Stimulated activated CD4-positive, alpha-beta T cell treated with anti-CD3 and anti-CD28 coated beads, TNF-alpha, amount 100 ng/mL, for 4 hours (primary cell): ENCODE measurements around the gene PLXDC2.

Experiments
- DNase-seq, 3 experiments: peaks; one replicate each; pipeline ENCODE4 v3.0.0-alpha.2; 2020; ENCODE audit warnings: low read depth in 3 of 3

The PLXDC2 gene

DNA sequence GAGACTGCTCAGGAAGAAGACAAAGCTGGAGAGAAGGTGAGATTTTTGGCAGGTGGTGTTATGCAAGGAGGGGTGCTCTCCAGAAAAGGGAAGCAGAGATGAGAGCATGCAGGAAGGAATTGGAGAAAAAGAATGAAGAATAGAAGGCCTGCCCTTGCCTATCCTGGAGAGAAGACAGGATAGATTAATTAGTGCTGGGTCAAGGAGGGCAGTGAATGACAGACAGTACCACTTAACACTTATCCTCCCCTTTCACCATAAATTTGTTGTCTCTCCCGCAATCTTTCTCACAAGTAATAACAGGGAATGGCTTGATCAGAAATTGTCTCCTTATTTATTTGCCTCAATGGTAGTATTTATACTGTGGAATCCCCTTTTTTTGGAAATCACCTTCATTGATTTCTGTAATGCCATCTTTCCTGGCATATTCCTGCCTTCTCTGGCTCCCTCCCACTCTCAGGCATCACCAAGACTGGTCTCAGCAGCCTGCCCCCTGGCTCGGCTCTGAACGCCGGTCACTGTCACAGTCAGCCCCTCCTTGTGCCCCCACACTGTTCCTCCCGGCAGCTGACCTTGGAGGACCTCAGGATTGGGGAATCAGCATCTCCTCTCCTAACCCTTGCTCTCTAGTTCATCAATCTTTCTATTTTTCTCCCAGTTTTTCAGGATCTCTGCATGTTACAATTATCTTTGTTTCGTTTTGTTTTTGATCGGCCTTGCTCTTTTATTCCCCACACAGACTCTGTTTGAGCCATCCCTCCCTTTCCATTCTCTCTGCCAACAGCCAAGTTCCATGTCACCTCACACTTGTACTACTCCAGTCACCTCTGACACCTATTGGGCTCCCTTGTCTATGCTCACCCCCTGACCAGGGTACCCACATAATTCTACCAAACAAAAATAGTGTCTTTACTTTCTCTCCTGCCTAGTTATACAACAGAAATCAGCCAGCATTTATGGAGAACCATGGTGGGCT, 294.2 kb downstream of the PLXDC2 start:
- DNase-seq, result no peak

DNA sequence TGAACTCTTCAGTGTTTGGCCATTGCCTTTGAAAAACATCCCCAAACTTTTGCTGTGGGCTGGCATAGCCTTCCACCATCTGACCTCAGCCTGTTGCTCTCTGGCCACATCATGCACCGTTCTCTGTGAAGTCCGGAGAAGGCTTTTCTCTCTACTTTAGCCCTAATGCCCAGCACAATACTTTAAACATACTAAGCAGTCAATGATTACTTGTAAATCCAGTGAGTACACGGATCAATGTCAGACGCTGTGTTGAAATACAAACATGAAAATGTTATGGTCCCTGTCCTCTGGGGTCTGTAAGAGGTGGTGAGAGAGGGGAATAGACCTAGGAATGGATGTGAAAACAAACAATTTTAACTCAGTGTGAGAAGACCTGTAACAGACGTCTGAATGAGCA, 297.9 kb downstream of the PLXDC2 start:
- no peak for DNase-seq

DNA sequence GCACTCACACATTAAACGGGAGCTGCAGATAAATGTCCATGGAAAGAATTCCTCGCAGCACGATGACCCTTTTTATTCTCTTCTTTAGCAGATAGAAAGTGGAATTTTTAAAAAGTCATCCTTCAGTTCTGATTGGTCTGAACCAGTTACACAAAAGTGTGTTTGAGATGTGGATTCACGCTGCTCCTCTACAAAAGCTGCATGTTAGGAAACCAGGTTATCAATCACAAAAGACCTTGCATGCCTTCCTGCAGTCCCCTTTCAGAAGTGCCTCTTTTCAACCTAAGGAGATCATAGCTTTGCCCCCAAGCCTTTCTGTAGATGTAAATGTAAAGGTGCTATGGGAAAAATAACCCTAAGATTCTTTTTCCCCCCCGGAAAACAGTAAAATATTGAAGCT, 299.7 kb downstream of the PLXDC2 start:
- no peak for DNase-seq

DNA sequence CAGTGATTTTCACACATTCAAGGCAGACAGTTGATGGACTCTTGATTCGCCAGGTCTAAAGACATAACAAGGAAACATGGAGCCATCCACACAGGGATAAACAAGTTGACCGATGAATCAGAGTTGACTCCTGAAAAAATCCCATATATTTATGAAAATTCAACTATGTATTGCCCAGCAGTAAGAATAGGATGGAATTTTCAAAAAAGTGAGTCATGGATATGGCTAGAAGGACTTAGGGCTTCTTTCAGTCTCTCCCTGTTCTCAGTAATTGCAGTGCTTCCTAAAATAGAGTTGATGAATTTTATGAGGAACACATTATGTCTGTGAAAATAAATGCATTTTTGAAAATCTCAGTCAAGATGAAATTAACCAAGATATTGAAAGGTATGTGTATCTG, 301.2 kb downstream of the PLXDC2 start:
- DNase-seq, result no peak

DNA sequence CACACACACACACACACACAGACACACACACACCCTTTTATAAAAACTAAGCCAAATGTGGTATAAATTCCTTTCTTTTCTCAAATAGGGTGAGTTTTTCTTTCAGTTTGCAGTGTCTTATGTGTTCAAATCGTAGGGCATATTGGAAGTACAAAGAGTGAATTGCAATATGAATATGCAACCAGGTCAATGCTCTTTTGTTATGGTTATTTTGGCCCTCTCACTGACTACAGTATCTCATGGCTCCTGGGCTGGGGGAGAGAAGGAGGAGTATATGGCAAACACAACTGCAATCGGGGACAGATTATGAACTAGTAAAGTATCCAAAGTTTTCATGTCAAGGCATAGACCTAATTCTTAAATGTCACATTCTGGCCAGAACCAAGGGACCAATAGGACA, 301.9 kb downstream of the PLXDC2 start:
- DNase-seq, result no peak

DNA sequence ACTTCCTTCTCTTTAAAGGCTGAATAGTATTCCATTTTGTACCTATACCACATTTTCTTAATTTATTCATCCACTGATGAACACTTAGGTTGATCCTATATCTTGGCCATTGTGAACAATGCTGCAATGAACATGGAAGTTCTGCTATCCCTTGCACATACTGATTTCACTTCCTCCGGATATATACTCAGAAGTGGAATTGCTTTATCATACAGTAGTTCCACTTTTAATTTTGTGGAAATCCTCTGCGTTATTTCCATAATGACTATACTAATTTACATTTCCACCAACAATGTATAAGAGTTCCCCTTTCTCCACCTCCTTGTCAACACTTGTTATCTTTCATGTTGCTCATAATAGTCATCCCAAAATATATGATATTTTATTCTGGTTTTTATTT, 312.6 kb downstream of the PLXDC2 start:
- no peak for DNase-seq

DNA sequence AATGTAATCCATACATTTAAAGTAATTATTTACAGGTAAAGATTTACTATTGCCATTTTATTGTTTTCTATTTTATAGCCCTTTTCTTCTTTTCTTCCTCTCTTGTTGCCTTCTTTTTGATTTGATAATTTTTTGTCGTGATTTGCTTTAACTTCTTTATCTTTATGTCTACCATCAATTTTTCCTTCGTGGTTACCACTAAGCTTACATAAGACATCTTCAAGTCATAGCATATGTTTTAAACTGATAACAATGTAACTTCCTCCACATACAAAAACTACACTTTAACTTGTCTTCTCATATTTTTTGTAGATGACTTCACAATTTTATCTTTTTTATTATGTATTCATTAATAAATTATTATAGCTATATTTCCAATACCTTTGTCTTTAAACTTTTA, 316.6 kb downstream of the PLXDC2 start:
- no peak for DNase-seq

DNA sequence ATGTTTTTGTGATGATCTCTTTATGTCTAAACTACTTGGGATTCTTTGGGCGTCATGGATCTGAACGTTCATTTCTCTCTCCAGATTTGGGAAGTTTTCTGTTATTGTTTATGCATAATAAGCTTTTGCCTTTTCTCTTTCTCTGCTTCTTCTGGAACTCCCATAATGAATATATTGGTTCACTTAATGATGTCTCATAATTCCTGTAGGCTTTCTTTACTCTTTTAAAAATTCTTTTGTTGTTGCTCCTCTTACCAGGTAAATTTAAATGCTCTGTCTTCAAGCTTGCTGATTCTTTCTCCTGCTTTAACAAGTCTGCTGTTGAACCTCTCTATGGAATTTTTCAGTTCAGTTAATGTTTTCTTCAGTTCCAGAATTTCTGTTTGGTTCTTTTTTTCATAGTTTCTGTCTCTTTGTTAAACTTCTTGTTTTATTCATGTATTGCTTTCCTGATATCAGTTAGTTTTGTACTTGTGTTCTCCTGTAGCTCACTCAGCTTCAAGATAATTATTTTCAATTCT, 317.5 kb downstream of the PLXDC2 start:
- DNase-seq, result no peak

DNA sequence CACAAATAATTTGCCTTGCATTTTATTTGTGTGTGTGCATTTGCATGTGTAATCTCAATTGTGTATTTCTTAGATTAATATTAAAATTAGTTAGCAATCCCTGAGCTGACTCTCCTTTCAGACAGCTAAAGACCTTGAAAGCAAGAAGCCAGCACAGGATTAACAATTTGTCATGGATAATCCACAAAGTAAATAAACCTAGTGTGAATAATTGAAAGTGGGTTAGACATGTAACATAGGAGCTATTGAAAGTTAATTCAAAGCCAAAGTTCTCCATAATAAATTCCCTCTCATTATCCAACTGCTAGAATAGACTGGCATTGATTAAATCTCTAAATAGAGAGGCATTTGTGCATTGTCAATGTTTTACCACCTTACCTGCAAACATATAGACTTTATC, 326.1 kb downstream of the PLXDC2 start:
- DNase-seq, result no peak

DNA sequence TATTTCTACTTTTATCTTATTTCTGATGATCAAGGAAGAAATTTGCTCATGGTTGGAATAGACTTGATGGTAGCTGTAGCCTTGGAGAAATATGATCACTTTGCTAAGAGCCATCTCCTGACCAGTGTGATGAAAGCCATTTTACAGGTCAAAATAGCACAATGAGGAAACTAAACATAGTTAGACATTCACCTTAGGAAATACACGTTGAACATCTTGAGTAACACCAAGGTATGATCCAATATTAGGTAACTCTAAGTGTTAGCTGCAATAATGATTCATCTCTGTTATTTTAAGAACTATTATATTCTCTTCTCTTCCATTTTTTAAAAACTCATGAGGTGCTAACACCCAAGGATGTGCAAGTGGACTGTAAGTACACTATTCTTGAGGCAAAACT, 328.0 kb downstream of the PLXDC2 start:
- DNase-seq, result no peak

DNA sequence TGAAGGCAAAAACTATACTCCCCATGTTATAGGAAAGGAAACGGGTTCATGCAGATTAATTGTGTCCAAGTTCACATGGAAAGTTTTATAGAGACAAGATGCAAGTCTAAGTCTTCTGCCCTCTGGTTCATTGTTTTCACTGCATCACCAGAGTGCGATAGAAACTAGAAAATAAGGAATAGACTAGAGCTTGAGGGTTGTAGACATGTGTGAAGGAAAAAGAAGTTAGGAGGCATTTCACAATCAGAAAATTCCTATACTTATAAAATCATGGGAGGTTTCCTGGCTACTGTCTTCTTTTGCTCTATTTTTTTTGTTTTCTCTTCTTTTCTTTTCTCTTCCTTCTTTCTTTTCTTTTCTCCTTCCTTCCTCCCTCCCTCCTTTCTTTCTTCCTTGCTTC, 329.8 kb downstream of the PLXDC2 start:
- no peak for DNase-seq

DNA sequence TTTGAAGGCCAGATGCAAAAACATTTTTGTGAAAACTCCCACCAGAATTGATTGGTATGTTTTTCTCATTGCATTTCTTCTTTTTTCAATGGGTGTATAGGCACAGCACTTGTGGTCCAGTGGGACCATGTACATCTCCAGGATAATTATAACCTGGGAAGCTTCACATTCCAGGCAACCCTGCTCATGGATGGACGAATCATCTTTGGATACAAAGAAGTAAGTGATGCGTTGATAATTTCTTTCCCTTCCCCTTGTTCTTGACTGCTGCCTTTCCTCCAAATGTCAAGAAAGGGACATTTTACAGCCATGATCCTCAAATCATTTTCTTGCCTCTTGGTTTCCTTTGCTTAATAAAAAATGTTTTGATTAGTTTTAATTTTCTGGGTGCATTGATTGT, 331.5 kb downstream of the PLXDC2 start:
- DNase-seq, result no peak

DNA sequence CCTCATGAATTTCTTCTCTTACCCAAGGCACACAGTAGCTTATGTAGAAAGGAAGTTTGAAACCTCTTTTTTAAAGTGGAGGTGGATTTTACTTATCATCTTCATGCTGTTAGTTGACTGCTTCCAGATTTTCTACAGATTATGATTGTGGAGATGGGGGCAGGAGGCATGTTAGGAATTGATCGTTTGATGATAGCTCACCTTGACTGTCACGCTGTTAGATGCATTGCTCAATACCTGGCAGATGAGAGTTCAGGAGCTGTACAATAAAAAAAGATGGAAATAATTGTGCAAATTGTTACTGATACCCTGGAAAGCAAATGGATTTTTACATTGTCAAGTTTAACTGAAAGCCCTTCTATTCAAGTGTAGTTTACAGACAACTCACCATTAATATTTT, 340.3 kb downstream of the PLXDC2 start:
- DNase-seq, result no peak

DNA sequence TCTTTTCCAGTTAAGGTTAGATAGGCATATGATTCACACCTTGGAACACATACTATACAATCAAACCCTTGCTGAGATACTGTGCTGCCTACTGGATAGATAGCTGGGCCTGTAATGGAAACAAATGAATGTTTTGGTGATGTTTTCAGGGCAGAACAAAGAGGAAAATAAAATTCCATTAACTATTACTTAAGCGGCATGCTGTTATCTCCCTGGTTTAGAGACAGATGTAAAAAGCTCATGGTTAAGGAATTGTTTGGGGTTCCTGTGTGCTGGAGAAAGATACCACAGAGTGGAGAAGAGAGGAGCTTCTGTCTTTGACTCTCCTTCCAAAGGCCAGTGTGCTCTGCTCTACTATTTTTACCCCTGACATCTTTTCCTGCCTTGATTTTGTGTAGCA, 341.1 kb downstream of the PLXDC2 start:
- DNase-seq, result no peak

DNA sequence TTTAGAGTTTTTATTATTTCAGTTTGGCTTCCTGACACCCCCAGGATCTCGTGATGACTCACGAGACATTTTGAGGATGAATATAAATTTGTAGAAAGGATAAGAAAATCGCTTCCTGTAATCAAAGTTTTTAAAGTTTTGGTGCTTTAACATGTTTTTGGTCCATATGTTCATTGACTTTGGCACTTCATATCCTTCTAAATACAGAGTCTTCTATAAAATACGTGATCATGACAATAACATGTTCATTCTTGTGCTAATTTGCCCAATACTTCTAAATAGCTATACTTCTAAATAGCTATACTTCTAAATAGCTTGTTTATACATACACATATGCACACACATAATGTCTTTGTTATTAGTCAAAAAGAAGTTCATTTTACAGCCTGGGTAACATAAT, 341.9 kb downstream of the PLXDC2 start:
- DNase-seq, result no peak

DNA sequence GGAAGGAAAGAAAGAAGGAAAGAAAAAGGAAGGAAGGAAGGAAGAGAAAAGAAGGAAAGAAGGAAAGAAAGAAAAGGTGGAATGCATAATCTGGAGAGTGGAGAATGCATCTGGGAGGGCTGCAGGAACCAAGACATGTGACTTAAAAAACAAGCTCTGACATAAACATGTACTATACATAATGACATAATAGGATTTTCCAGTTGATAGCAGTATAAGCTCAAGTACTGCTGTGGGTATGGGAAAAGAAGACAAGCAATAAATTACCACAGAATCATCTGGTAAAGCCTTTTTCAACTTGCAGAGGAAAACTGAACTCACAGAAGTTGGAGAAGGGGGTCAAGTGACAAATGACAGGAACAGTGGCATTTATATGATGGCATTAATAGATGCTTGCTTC, 345.9 kb downstream of the PLXDC2 start:
- no peak for DNase-seq

DNA sequence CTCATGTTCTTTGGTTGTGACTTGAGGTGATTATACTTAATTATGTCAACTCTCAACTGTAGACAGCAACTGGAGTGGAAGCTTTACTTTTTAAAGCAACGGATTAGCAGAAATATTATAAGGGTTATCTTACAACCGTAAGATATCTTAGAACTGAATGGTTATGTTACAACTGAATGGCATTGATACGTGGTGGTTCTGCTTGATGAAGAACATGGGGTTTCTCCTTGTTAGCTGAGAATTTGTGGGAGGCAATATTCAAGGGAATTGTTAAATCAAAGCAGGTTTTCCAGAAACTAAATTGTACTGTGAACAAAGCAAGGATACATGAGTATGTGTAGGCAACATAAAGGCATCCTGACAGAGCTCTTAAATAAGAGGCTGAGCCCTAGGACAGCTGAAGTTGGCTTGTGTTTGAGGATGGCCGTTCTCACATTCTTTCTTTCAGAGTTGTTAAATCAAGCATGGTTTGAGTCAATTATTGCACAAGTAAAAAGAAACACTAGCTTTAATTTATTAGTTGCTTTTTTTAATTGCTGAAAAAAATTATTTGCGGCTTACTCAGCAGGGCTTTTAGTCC, 350.0 kb downstream of the PLXDC2 start:
- no peak for DNase-seq

DNA sequence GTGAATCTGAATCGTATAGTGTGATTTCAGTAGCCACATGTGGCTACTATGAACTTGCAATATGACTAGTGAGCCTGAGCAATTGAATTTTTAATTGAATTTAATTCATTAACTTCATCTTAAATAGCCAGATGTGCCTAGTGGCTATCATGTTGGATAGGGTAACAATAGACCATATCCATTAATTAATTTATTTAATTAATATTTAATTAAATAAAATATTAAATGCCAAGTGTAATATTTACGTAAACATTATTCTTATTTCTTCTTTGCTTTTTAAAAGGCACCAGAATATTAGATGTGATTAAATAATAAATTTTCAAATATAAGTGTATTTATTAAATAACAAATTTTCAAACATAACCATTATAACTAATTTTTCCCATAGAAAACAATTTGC, 354.4 kb downstream of the PLXDC2 start:
- no peak for DNase-seq

DNA sequence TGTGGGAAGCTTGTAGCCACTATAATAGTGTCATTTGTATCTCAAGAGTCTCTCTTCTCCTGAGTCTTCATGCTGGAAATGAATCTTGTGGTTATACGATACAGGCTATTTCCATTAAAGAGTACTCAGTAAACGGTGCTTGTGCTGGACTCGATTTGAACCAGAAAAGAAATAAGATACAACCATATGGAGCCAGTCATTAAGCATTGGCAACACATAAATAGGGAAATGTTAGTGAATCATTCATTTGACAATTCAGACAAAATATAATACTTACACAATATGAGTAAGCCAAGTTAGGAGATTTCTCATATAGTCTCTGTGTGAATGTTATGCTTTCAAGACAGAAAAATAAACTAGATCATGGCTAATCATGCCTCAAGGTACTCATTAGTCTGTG, 356.8 kb downstream of the PLXDC2 start:
- no peak for DNase-seq

DNA sequence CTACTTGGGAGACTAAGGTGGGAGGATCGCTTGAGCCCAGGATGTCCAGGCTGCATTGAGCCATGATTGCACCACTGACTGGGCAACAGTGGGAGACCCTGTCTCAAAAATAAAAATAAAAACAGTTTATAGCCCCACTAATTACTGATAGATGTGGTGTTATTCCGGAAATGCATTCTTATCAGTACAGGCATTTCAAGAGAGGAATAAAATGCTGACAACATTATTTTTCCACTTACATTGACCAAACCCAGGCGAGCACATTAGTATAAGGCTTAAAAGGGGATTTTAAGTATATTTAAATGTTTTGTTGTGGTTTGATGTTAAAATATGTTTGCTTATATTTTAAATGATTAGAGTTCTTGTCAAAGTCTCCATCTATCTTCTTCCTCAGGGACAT, 359.5 kb downstream of the PLXDC2 start:
- DNase-seq, result no peak

DNA sequence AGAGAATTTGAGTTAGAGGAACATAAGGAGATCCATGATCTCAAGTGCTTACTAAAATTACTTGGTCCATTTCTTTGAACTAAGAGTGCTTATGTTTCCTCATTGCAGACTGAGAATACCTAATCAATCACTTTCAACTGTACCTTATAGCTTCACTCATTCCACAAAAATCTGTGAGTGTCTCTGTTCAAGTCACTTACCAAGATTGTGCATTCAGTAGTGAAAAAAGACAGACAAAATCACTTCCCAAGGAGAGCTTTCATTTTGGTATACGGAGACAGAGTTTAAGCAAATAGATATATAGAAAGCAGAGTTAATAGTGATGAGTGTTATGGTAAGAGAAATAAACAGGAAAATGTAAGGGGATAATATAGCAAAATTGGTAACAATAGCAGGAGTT, 364.5 kb downstream of the PLXDC2 start:
- no peak for DNase-seq

DNA sequence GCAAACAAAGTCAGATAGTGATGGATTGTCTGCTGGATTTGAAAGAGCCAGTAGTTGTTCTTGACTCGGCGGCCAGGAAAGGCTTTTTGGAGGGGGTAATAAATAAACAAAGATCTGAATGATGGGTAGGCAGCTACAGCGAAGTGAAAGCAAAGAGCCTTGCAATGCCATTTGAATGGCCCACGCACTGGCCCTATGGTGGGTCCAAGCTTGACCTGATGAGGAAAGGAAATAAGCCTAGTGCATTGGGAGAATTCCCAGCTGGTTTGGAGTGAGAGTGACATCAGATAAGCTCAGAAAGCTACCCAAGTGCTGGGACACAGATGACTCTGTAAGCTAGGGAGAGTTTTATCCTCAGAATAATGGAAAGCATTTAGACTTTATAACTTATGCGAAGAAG, 365.2 kb downstream of the PLXDC2 start:
- DNase-seq, result no peak

DNA sequence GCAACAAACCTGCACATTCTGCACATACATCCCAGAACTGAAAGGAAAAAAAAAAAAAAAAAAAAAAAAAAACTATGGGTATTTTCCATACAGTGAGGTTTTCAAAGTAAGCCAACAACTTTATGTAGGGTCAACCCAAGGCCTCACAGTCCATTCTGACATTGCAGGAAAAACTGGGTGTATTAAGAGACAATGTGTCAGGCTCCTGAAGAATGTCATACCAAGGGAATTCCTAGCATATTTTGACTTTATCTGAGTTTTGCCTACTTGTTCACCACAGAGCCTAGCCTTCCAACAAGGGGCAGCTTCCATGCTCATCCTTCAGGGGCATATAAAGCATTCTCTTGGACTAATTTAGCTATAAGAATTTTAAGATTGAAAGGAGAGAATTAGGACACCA, 368.9 kb downstream of the PLXDC2 start:
- DNase-seq, result no peak
